Stimulated activated CD4-positive, alpha-beta T cell treated with anti-CD3 and anti-CD28 coated beads, Interleukin-12 subunit alpha, Interleukin-12 subunit beta, amount 100 ng/mL, for 24 hours (primary cell): Measurements from ENCODE around the gene IL18.
"Not testable (repeated sequence)": the region's sequence is repeated elsewhere in the genome, so short reads cannot be mapped to it uniquely, and the experiment has no call there.

Source experiments
- DNase-seq, 2 experiments: peaks; one replicate each; pipeline ENCODE4 v3.0.0-alpha.2; 2020; ENCODE audit warnings: low read depth in 2 of 2

IL18 gene

GRCh38 chr11:112172362-112172994, 8.6 kb upstream of the IL18 start:
- no peak for DNase-seq

DNA sequence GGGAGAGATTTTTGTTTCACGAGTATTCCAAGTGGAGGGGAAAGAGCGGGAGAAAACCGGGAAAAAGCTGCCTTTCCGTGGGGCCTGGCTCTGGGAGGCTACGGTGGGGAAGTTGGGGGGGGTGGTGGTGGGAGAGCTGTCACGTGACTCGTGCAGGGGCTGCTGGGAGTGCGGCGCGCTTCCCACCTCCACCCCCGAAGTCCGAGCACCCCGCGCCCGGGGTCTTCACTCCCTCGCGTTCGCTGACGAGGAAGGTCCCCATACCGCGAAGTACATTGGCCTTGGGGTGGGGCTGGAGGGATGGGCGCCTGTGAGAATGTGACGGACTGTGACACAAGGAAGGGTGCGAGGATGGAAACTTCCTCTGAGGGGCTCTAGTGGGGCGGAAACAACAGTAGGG, 3.3 kb upstream of the IL18 start, which contains the start of gene TEX12:
Gene TEX12, plus strand, starts transcription at position 228 of the 400 bp plus-strand sequence. CDS start 1,897 bp downstream, outside the sequence.
- no peak for DNase-seq

GRCh38 chr11:112166562-112166961, 2.7 kb upstream of the IL18 start:
- DNase-seq: no peak

DNA sequence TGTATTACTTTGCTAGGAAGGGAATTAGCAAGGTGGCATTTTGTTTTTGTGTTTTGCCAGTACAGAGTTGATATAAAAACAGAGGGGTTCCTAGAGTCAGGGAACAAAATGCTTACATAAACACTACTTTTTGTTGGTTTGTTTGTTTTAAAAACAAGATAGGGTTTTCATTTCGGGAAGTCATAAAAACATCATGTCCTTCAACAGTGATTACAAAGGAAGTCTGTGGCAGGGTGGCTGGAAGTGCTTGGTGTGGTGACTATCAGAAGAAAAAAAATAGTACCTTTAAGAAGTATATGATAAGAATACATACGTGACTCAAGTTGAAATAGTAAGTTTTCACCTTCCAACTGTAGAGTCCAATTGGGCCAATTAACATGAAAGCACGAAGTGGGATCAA, 1.2 kb upstream of the IL18 start:
- DNase-seq: no peak

- DNase-seq: no peak
Observed at GRCh38 chr11:112162761-112163546, 940 bp downstream of the IL18 start.

GRCh38 chr11:112162200-112162599, 1.7 kb downstream of the IL18 start:
- not testable (repeated sequence) for DNase-seq

DNA sequence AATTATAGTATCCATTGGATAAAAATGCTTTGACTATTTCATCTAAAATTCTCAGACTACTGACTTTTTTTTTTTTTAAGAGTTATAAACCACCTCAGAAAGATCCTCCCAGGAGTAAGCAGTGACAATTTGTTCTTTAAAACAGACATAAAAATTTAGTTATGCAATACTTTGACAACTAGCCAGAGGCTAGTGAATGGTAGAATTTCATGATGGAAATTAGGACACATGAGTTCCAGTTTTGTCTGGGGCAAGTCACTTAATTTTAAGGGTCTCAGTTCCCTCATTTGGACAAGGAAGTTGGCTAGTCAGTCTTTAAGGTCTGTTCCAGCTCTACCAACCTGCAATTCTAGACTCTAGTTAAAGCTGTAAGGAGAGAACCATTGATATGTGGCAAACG, 2.9 kb downstream of the IL18 start:
- DNase-seq: no peak

- no peak for DNase-seq
Observed at GRCh38 chr11:112160091-112160848, 3.6 kb downstream of the IL18 start.

GRCh38 chr11:112159098-112160065, 4.5 kb downstream of the IL18 start:
- DNase-seq: no peak

- DNase-seq: no peak
Observed at GRCh38 chr11:112156956-112157766, 6.7 kb downstream of the IL18 start.

- DNase-seq: no peak
Observed at GRCh38 chr11:112156153-112156955, 7.5 kb downstream of the IL18 start.

- DNase-seq: no peak
Observed at GRCh38 chr11:112150517-112150916, 13.4 kb downstream of the IL18 start.

DNA sequence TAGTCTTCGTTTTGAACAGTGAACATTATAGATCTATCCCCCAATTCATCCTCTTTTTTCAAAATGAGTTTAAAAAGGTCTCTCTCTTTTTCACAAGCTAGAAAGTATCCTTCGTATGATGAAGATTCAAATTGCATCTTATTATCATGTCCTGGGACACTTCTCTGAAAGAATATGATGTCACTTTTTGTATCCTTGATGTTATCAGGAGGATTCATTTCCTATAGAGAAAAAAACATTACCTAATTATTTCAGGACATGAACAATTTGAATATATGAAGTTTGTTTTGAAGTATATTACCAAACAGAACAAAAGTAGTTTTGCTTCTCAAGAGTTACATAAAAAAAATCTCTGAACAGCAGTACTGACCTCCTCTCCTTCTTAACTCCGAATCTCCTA, 20.3 kb downstream of the IL18 start:
- DNase-seq: no peak

DNA sequence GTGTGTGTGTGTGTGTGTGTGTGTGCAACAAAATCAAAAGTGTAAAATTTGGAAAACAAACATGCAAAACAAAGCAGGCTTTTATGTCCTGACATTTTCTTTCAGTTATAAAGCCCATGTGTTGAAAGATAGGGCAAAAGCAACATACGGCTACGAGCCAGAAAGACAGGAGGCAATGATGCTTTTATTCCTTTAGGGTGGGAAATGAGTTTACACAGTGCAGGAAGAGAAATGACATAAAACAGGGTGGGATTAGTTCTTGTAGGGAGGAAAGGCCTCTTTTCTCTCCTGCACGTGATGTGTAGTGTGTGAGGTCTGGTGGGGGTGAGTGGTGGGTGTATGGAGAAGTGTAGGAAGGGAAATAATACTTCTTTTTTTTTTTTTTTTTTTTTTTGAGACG, 29.4 kb downstream of the IL18 start:
- DNase-seq: no peak

- no peak for DNase-seq
Observed at GRCh38 chr11:112132737-112133136, 31.2 kb downstream of the IL18 start.

- DNase-seq: no peak
Observed at GRCh38 chr11:112129656-112130055, 34.2 kb downstream of the IL18 start.

GRCh38 chr11:112128483-112129121, 35.3 kb downstream of the IL18 start:
- DNase-seq: no peak

- DNase-seq: no peak
Observed at GRCh38 chr11:112127056-112127455, 36.8 kb downstream of the IL18 start.

DNA sequence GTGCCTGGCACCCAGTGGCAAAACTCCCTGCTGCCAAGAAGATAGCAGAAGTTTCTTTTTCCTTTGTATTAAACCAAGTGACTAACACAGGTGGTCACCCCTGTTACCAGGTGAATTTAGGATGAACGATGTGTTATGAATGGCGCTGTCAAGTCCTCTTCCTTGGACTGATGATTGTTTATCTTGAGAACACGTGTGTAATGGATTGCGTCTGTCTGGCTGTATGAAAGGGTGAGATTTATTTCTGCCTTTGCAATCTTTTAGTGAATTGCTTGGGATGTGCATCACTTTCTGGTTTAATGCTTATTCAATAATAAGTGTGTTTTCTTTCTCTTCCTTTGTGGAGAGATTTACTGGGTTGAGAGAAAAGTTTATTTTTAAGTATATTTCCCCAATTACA, 40.8 kb downstream of the IL18 start:
- no peak for DNase-seq
